Activated CD4-positive, alpha-beta T cell treated with anti-CD3 and anti-CD28 coated beads for 36 hours (primary cell): Measurements from ENCODE around the gene PTP4A2. TPM values are rescaled to one million over a fixed set of nuclear protein-coding genes. Genes with fewer than 3 reads are reported as not detected.
"Not testable (repeated sequence)": the region's sequence is repeated elsewhere in the genome, so short reads cannot be mapped to it uniquely, and the experiment has no call there.

Source experiments
- ATAC-seq: fragments of 200-7000 bp; cut with Tn5 transposase; one replicate; pipeline ENCODE4 v1.10.0; 2021; ENCODE audit warnings: mild to moderate bottlenecking, moderate library complexity
- CTCF ChIA-PET: fragments of 350-600 bp; sonication (Branson Sonifier 250); formaldehyde crosslinking; loops from one replicate; lab custom pipeline; 2021; ENCODE audit warnings: antibody characterized with exemption; lab: Charles Lee
- POLR2A ChIA-PET: fragments of 350-600 bp; sonication (Branson Sonifier 250); formaldehyde crosslinking; loops from one replicate; lab custom pipeline; 2021; ENCODE audit warnings: antibody characterized with exemption, inconsistent platforms; lab: Charles Lee
- DNase-seq: peaks from one replicate; pipeline ENCODE4 v3.0.0-alpha.2; 2020
- H3K27ac Mint-ChIP-seq: one replicate; pipeline ENCODE4 v1.8.0; 2021; ENCODE audit warnings: mixed read lengths
- H3K27me3 Mint-ChIP-seq: one replicate; pipeline ENCODE4 v1.8.0; 2021; ENCODE audit warnings: mixed read lengths
- H3K36me3 Mint-ChIP-seq: one replicate; pipeline ENCODE4 v1.8.0; 2021; ENCODE audit warnings: low read depth, mixed read lengths
- H3K4me1 Mint-ChIP-seq: one replicate; pipeline ENCODE4 v1.8.0; 2021; ENCODE audit warnings: mixed read lengths
- H3K4me3 Mint-ChIP-seq: one replicate; pipeline ENCODE4 v1.8.0; 2021; ENCODE audit warnings: mild to moderate bottlenecking, moderate library complexity, mixed read lengths
- H3K9me3 Mint-ChIP-seq: one replicate; pipeline ENCODE4 v1.8.0; 2021; ENCODE audit warnings: low read depth, mixed read lengths
- intact Hi-C, 2 experiments: fragments of 100-400 bp; cut with DNase I in 1 of 2; cut with micrococcal nuclease in 1 of 2; formaldehyde crosslinking; loops; one replicate each; pipeline versions ENCODE4 v1.14.2 to v1.15.1; 2022 to 2024; cut with DNase I, micrococcal nuclease
- total RNA-seq, 2 experiments: library from RNA; stranded (reverse); gene quantifications; one replicate each; pipeline ENCODE4 v1.2.3, GENCODE V29; 2021

PTP4A2 gene
- total RNA-seq, 2 experiments from 2014 or later = 279 to 314 TPM

GRCh38 chr1:31906557-31906956 is 31.6 kb downstream of the PTP4A2 start:
- no peak for DNase-seq
- intact Hi-C loops = no loop called here
- Mint-ChIP-seq H3K36me3 (peaks cover 58% of the 10 kb centered on the region), H3K9me3 (peaks cover 2% of the 10 kb centered on the region), H3K27ac (no peak overlapping the region), H3K27me3 (no peaks in the 10 kb centered on the region), H3K4me3 (no peak overlapping the region), H3K4me1 (peaks cover 45% of the 10 kb centered on the region)
- no peak for ATAC-seq
- POLR2A ChIA-PET = no interaction called here
- CTCF ChIA-PET = interaction anchor here (0.6 to 1.4 kb wide), 4 partner anchors 9 to 59 kb away, joined by 3 to 7 read pairs (median 4); no protein-coding TSS in a partner anchor

- no peak for ATAC-seq
- Mint-ChIP-seq H3K27me3 (no peaks in the 10 kb centered on the region), H3K9me3 (peaks cover 2% of the 10 kb centered on the region), H3K27ac (peak overlapping the region; percentile 61), H3K36me3 (peaks cover 50% of the 10 kb centered on the region), H3K4me1 (peaks cover 37% of the 10 kb centered on the region), H3K4me3 (no peak overlapping the region)
- ChIA-PET CTCF (interaction anchor here (0.6 to 1.4 kb wide), 5 partner anchors 10 to 60 kb away, joined by 3 to 7 read pairs (median 5); no protein-coding TSS in a partner anchor), POLR2A (interaction anchor here (0.9 kb wide), 1 partner anchor 52 kb away, joined by 3 read pairs; no protein-coding TSS in a partner anchor)
- intact Hi-C loops = no loop called here
- no peak for DNase-seq
Observed at GRCh38 chr1:31905681-31906080, 32.5 kb downstream of the PTP4A2 start.

- intact Hi-C loops = no loop called here
- H3K9me3 Mint-ChIP-seq = peaks cover 2% of the 10 kb centered on the region
- peaks cover 34% of the 10 kb centered on the region for H3K4me1 Mint-ChIP-seq
- peak overlapping the region; percentile 10 for H3K27ac Mint-ChIP-seq
- peak; percentile 9 for ATAC-seq
- H3K36me3 Mint-ChIP-seq = peaks cover 45% of the 10 kb centered on the region
- POLR2A ChIA-PET = interaction anchor here (0.9 to 1.2 kb wide), 2 partner anchors 27 to 53 kb away, joined by 3 to 4 read pairs; no protein-coding TSS in a partner anchor
- H3K27me3 Mint-ChIP-seq = no peaks in the 10 kb centered on the region
- H3K4me3 Mint-ChIP-seq = no peak overlapping the region
- DNase-seq = no peak
- CTCF ChIA-PET = interaction anchor here (0.7 to 1.4 kb wide), 5 partner anchors 10 to 60 kb away, joined by 3 to 7 read pairs (median 5); no protein-coding TSS in a partner anchor
Observed at GRCh38 chr1:31905093-31905509, 33.1 kb downstream of the PTP4A2 start.

GRCh38 chr1:31904339-31905092 is 33.7 kb downstream of the PTP4A2 start:
- H3K4me1 Mint-ChIP-seq = peaks cover 29% of the 10 kb centered on the region
- H3K9me3 Mint-ChIP-seq = peaks cover 2% of the 10 kb centered on the region
- ATAC-seq (peak; percentile 34), DNase-seq (peak; percentile 50)
- H3K27me3 Mint-ChIP-seq = no peaks in the 10 kb centered on the region
- CTCF ChIA-PET = interaction anchor here (0.5 to 1.4 kb wide), 8 partner anchors 10 to 264 kb away, joined by 3 to 6 read pairs (median 4); no protein-coding TSS in a partner anchor
- POLR2A ChIA-PET = interaction anchor here (1.2 kb wide), 1 partner anchor 28 kb away, joined by 4 read pairs; no protein-coding TSS in a partner anchor
- intact Hi-C loops = no loop called here
- peaks cover 40% of the 10 kb centered on the region for H3K36me3 Mint-ChIP-seq
- H3K4me3 Mint-ChIP-seq = no peak overlapping the region
- peak overlapping the region; percentile 29 for H3K27ac Mint-ChIP-seq

GRCh38 chr1:31902510-31902860 is 35.7 kb downstream of the PTP4A2 start:
- DNase-seq (no peak), ATAC-seq (no peak)
- peaks cover 21% of the 10 kb centered on the region for H3K36me3 Mint-ChIP-seq
- peak overlapping the region; percentile 59 for H3K27ac Mint-ChIP-seq
- ChIA-PET POLR2A (no interaction called here), CTCF (interaction anchor here (0.7 to 1.2 kb wide), 4 partner anchors 9 to 128 kb away, joined by 3 to 5 read pairs (median 3); no protein-coding TSS in a partner anchor)
- intact Hi-C loops = no loop called here
- peaks cover 29% of the 10 kb centered on the region for H3K4me1 Mint-ChIP-seq
- H3K9me3 Mint-ChIP-seq = peaks cover 2% of the 10 kb centered on the region
- H3K4me3 Mint-ChIP-seq = no peak overlapping the region
- H3K27me3 Mint-ChIP-seq = no peaks in the 10 kb centered on the region

GRCh38 chr1:31901838-31902509 is 36.2 kb downstream of the PTP4A2 start:
- Mint-ChIP-seq H3K36me3 (peaks cover 16% of the 10 kb centered on the region), H3K27me3 (no peaks in the 10 kb centered on the region), H3K4me3 (no peak overlapping the region), H3K4me1 (peaks cover 29% of the 10 kb centered on the region), H3K27ac (peak overlapping the region; percentile 59), H3K9me3 (peaks cover 2% of the 10 kb centered on the region)
- intact Hi-C loops = no loop called here
- ATAC-seq (peak; percentile 40), DNase-seq (no peak)
- POLR2A ChIA-PET = interaction anchor here (0.8 kb wide), 1 partner anchor 559 kb away, joined by 8 read pairs; no protein-coding TSS in a partner anchor
- CTCF ChIA-PET = interaction anchor here (0.6 to 1.2 kb wide), 8 partner anchors 9 to 304 kb away, joined by 3 to 5 read pairs (median 3); no protein-coding TSS in a partner anchor

- intact Hi-C loops = no loop called here
- Mint-ChIP-seq H3K9me3 (peaks cover 2% of the 10 kb centered on the region), H3K4me1 (peaks cover 27% of the 10 kb centered on the region), H3K4me3 (no peak overlapping the region), H3K36me3 (peaks cover 6% of the 10 kb centered on the region), H3K27me3 (no peaks in the 10 kb centered on the region), H3K27ac (no peak overlapping the region)
- DNase-seq (no peak), ATAC-seq (no peak)
- CTCF ChIA-PET = interaction anchor here (1.0 to 1.2 kb wide), 2 partner anchors 10 to 124 kb away, joined by 3 read pairs; no protein-coding TSS in a partner anchor
- POLR2A ChIA-PET = no interaction called here
Observed at GRCh38 chr1:31900790-31901189, 37.4 kb downstream of the PTP4A2 start.

GRCh38 chr1:31897526-31898100 is 40.6 kb downstream of the PTP4A2 start:
- DNase-seq (no peak), ATAC-seq (no peak)
- intact Hi-C loops = no loop called here
- H3K4me1 Mint-ChIP-seq = peaks cover 12% of the 10 kb centered on the region
- peaks cover 2% of the 10 kb centered on the region for H3K9me3 Mint-ChIP-seq
- H3K36me3 Mint-ChIP-seq = no peaks in the 10 kb centered on the region
- H3K27me3 Mint-ChIP-seq = no peaks in the 10 kb centered on the region
- CTCF ChIA-PET = no interaction called here
- H3K4me3 Mint-ChIP-seq = no peak overlapping the region
- no peak overlapping the region for H3K27ac Mint-ChIP-seq
- POLR2A ChIA-PET = no interaction called here

GRCh38 chr1:31895474-31896198 is 42.5 kb downstream of the PTP4A2 start:
- intact Hi-C loops, POLR2A ChIA-PET, H3K4me3 Mint-ChIP-seq, ATAC-seq, DNase-seq, H3K27me3 Mint-ChIP-seq, H3K36me3 Mint-ChIP-seq, H3K9me3 Mint-ChIP-seq, H3K27ac Mint-ChIP-seq: not testable (repeated sequence)
- peaks cover 17% of the 10 kb centered on the region for H3K4me1 Mint-ChIP-seq
- CTCF ChIA-PET = interaction anchor here (0.6 to 1.0 kb wide), 2 partner anchors 19 to 60 kb away, joined by 3 read pairs; no protein-coding TSS in a partner anchor

- CTCF ChIA-PET = interaction anchor here (0.6 to 2.7 kb wide), 5 partner anchors 12 to 877 kb away, joined by 3 to 15 read pairs (median 3); no protein-coding TSS in a partner anchor
- peak; percentile 81 for ATAC-seq
Observed at GRCh38 chr1:31891280-31891679, 46.9 kb downstream of the PTP4A2 start.

More at GRCh38 chr1:31891280-31891679, 46.9 kb downstream of the PTP4A2 start:
- Mint-ChIP-seq H3K9me3 (no peaks in the 10 kb centered on the region), H3K36me3 (no peaks in the 10 kb centered on the region), H3K27ac (peak overlapping the region; percentile 94), H3K4me1 (peaks cover 39% of the 10 kb centered on the region), H3K4me3 (peak overlapping the region; percentile 11), H3K27me3 (no peaks in the 10 kb centered on the region)
- POLR2A ChIA-PET = interaction anchor here (0.5 to 1.4 kb wide), 6 partner anchors 22 to 365 kb away, joined by 3 to 5 read pairs (median 4); partner anchors contain the start of gene PTP4A2
- intact Hi-C loops = loop anchor here (1.0 to 2.0 kb wide), 5 partner anchors 20 to 122 kb away; partner anchors contain the start of gene KHDRBS1 (in 1 of the 2)
- peak; percentile 79 for DNase-seq
